GM23248 (cell line): Measurements from ENCODE around the gene RAD51D. TPM values are rescaled to one million over a fixed set of nuclear protein-coding genes. Genes with fewer than 3 reads are reported as not detected.

Experiments
- DNase-seq: peaks from one replicate; pipeline ENCODE4 v3.0.0-alpha.2; 2015
- H2AFZ ChIP-seq: fragments of 200-600 bp; sonication (generic); 2 replicates; pipeline ENCODE4 v1.6.1; 2016; ENCODE audit warnings: antibody characterized with exemption
- H3F3A ChIP-seq: fragments of 200-600 bp; sonication (generic); 2 replicates; pipeline ENCODE4 v1.6.1; 2016; ENCODE audit warnings: mild to moderate bottlenecking, antibody characterized with exemption, mixed run types; ENCODE audit not compliant: insufficient read depth
- H3K27ac ChIP-seq: fragments of 200-600 bp; sonication (generic); 2 replicates; pipeline ENCODE4 v1.5.1; 2016; ENCODE audit warnings: mild to moderate bottlenecking
- H3K27me3 ChIP-seq: fragments of 200-600 bp; sonication (generic); replicated peaks from 2 replicates; pipeline ENCODE4 v1.6.1; 2016; ENCODE audit warnings: mild to moderate bottlenecking; ENCODE audit not compliant: insufficient read depth
- H3K36me3 ChIP-seq: fragments of 200-600 bp; sonication (generic); 2 replicates; pipeline ENCODE4 v1.6.1; 2016; ENCODE audit warnings: low read depth, mild to moderate bottlenecking
- H3K4me1 ChIP-seq: fragments of 200-600 bp; sonication (generic); 2 replicates; pipeline ENCODE4 v1.6.1; 2016; ENCODE audit warnings: mild to moderate bottlenecking; ENCODE audit not compliant: insufficient read depth
- H3K4me2 ChIP-seq: fragments of 200-600 bp; sonication (generic); one replicate; pipeline ENCODE4 v1.6.1; 2016; ENCODE audit warnings: mild to moderate bottlenecking; ENCODE audit not compliant: unreplicated experiment
- H3K4me3 ChIP-seq: fragments of 200-600 bp; sonication (generic); 2 replicates; pipeline ENCODE4 v1.5.1; 2016; ENCODE audit warnings: mild to moderate bottlenecking
- H3K79me2 ChIP-seq: fragments of 200-600 bp; sonication (generic); 2 replicates; pipeline ENCODE4 v1.6.1; 2016; ENCODE audit warnings: mild to moderate bottlenecking; ENCODE audit not compliant: insufficient read depth
- H3K9ac ChIP-seq: fragments of 200-600 bp; sonication (generic); 2 replicates; pipeline ENCODE4 v1.6.1; 2016; ENCODE audit warnings: mild to moderate bottlenecking
- H3K9me2 ChIP-seq: fragments of 200-600 bp; sonication (generic); 2 replicates; pipeline ENCODE4 v1.6.1; 2016; ENCODE audit warnings: mixed run types, mild to moderate bottlenecking, moderate library complexity; ENCODE audit not compliant: insufficient read depth
- H3K9me3 ChIP-seq: fragments of 200-600 bp; sonication (generic); one replicate; pipeline ENCODE4 v1.6.1; 2017; ENCODE audit warnings: low read depth
- H4K20me1 ChIP-seq: fragments of 200-600 bp; sonication (generic); 2 replicates; pipeline ENCODE4 v1.6.0; 2016; ENCODE audit not compliant: insufficient read depth
- EZH2 ChIP-seq: fragments of 200-600 bp; sonication (generic); IDR thresholded peaks from 2 replicates; pipeline ENCODE4 v1.6.1; 2018; ENCODE audit warnings: antibody characterized with exemption, mild to moderate bottlenecking; ENCODE audit not compliant: insufficient read depth, poor library complexity, severe bottlenecking
- EZH2phosphoT487 ChIP-seq: fragments of 200-600 bp; sonication (generic); IDR thresholded peaks from 2 replicates; pipeline ENCODE4 v1.6.1; 2018; ENCODE audit warnings: antibody characterized with exemption, moderate library complexity, mild to moderate bottlenecking, low read depth; ENCODE audit not compliant: insufficient read depth
- WGBS, 2 experiments: methylation state at CpG; one replicate each; pipeline ENCODE4 v1.1.6; 2015 to 2017; ENCODE audit warnings: low lambda C conversion rate in 2 of 2, low coverage in 1 of 2; ENCODE audit errors: missing lambda C conversion rate in 2 of 2; 5-methylcytosine and 5-hydroxymethylcytosine counted together
- in situ Hi-C: fragments of 300-500 bp; cut with MboI; formaldehyde crosslinking; loops from 2 replicates; pipeline ENCODE4 v1.15.0; 2020
- polyA plus RNA-seq: library from polyadenylated mRNA; unstranded; fragments of >200 nt; fragmentation: Nextera tagmentation; extraction: Ambion mirVana; gene quantifications from 2 replicates; pipeline ENCODE4 v1.2.1, GENCODE V29; 2016
- total RNA-seq: library from RNA; depleted of rRNA; stranded (reverse); fragments of >200 nt; shearing (Covaris generic); gene quantifications from 2 replicates; pipeline ENCODE4 v1.2.3, GENCODE V29; 2014

RAD51D gene
- total and polyA plus RNA-seq, 2 experiments from 2014 or later = 7.7 to 9.9 TPM

DNA sequence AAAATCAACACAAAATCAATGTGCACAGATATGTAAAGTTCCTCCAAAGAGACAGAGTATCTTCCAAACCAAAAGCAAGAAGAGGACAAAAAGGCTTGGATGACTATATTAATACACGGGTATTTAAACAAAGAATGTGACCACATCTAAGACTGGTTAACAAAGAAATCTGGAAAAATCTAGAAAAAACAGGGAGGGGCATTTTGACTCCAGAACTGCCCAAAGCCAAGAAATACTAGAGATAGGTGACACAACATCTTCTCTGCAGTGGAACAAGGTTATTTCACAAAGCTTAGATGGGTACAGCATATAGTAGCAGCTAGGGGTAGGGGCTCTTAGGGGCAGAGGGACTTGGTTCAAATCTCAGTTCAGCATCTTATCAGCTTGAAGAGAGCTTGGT is 66.5 kb downstream of the RAD51D start:
- peaks cover 12% of the 10 kb centered on the region for H3K79me2 ChIP-seq
- WGBS, 2 experiments = 35 to 42% methylated on average over 1 of the region's 1 CpG

DNA sequence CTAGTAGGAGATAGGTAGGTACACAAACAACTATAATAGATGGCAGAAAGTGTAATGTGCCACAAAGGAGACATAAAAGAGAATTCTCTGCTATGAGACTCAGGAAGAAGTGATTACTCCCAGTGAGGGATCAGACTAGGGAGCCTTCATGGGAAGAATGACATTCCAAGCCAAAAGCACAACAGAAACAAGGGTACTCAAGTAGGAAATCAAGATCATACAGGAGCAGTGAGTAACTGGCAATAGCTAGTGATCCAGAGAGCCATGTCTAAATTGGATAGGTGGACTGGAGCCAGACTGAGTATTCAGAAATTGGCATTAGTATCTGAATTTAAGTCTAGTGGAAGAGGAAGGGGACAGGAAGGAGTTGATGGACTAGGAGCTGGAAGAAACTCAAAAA is 66.9 kb downstream of the RAD51D start:
- Histone ChIP-seq H3K36me3 (no peaks in the 10 kb centered on the region), H2AFZ (no peak overlapping the region), H3K9ac (no peak overlapping the region), H3K27me3 (no peaks in the 10 kb centered on the region), H3K27ac (no peak overlapping the region), H3K4me1 (peaks cover 22% of the 10 kb centered on the region), H3K9me3 (no peaks in the 10 kb centered on the region), H4K20me1 (no peaks in the 10 kb centered on the region), H3K9me2 (no peaks in the 10 kb centered on the region), H3K4me3 (no peak overlapping the region), H3F3A (peaks cover 26% of the 10 kb centered on the region), H3K4me2 (peak overlapping the region; percentile 24), H3K79me2 (peaks cover 12% of the 10 kb centered on the region)
- in situ Hi-C loops = no loop called here
- peak; percentile 12 for DNase-seq
- TF ChIP-seq EZH2 (no peak), EZH2phosphoT487 (no peak)

More for the DNA sequence above, 66.5 kb downstream of the RAD51D start:
- Histone ChIP-seq H3K4me3 (no peak overlapping the region), H3K9ac (no peak overlapping the region), H3K9me2 (no peaks in the 10 kb centered on the region), H3F3A (peaks cover 26% of the 10 kb centered on the region), H3K9me3 (no peaks in the 10 kb centered on the region), H4K20me1 (no peaks in the 10 kb centered on the region), H3K27me3 (no peaks in the 10 kb centered on the region), H2AFZ (no peak overlapping the region), H3K27ac (no peak overlapping the region), H3K4me2 (no peak overlapping the region), H3K4me1 (peaks cover 22% of the 10 kb centered on the region), H3K36me3 (no peaks in the 10 kb centered on the region)
- in situ Hi-C loops = no loop called here
- no peak for TF ChIP-seq EZH2phosphoT487
- TF ChIP-seq EZH2 = no peak
- DNase-seq = no peak

DNA sequence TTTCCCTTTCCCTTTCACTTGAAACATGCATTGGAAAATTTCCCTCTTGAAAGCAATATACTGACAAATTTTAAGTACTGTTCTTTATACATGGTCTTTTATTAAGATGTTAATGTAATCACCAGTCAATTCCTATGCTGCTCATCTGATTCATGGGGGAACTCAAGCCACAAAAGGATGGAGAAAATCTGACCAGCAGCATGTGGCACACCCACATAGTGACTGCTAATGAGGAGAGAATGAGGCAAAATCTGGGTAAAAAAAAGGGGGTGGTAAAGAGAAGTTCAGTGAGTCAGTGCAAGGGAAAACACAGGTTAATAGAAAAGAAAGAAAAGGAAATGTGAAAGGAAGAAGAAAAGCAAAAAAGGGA is 67.4 kb downstream of the RAD51D start:
- Histone ChIP-seq H3F3A (peaks cover 26% of the 10 kb centered on the region), H3K9ac (no peak overlapping the region), H4K20me1 (no peaks in the 10 kb centered on the region), H3K4me1 (peaks cover 23% of the 10 kb centered on the region), H3K9me3 (no peaks in the 10 kb centered on the region), H2AFZ (no peak overlapping the region), H3K36me3 (no peaks in the 10 kb centered on the region), H3K4me2 (peak overlapping the region; percentile 24), H3K27ac (0 out of 2 replicates have a peak overlapping the region, but pooled peaks have one; percentile 11), H3K79me2 (peaks cover 12% of the 10 kb centered on the region), H3K4me3 (no peak overlapping the region), H3K27me3 (no peaks in the 10 kb centered on the region), H3K9me2 (no peaks in the 10 kb centered on the region)
- DNase-seq = peak; percentile 64
- in situ Hi-C loops = no loop called here
- TF ChIP-seq EZH2 (no peak), EZH2phosphoT487 (no peak)

DNA sequence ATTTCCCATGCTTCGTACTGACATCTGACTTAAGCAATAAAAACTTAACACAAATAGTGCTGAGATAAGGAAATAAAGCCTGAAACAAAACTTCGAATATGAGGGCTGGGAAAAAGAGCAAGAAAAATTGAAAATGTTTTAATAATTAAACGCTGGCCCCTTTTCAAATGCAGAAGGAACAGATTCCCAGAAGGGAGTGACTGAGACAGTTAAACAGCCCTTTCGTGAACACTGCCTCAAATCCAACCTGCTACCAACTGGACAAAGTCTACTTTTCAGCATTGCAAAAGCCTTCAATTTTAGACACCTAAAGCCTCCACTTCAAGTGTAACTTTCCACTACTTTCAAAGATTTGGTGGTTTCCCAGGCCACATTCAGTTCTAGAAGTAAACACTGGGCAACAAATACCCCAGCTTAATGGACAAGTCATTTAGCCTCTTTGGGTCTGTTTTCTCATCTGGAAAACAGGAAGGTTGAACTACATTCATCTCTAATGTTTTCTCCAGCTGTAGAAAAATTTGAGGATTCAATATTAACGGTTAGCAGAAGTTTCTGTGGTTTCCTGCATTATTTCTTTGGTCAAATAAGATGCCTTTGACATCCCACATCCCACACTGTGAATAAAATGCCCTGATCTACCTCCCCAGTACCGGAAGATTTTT is 68.0 kb downstream of the RAD51D start:
- H3K27ac ChIP-seq = 0 out of 2 replicates have a peak overlapping the region, but pooled peaks have one; percentile 11
- no peaks in the 10 kb centered on the region for H3K27me3 ChIP-seq
- H2AFZ ChIP-seq = no peak overlapping the region
- no peaks in the 10 kb centered on the region for H4K20me1 ChIP-seq
- in situ Hi-C loops = no loop called here
- no peak overlapping the region for H3K4me3 ChIP-seq
- DNase-seq = peak; percentile 19
- 33 to 36% methylated on average over 6 of the region's 6 CpGs for WGBS, 2 experiments
- peaks cover 12% of the 10 kb centered on the region for H3K79me2 ChIP-seq
- H3K4me1 ChIP-seq = peaks cover 28% of the 10 kb centered on the region
- TF ChIP-seq EZH2 = no peak
- no peak for TF ChIP-seq EZH2phosphoT487
- H3K9me3 ChIP-seq = no peaks in the 10 kb centered on the region
- H3K4me2 ChIP-seq = peak overlapping the region; percentile 24
- H3K9ac ChIP-seq = no peak overlapping the region
- H3K36me3 ChIP-seq = no peaks in the 10 kb centered on the region
- peaks cover 31% of the 10 kb centered on the region for H3F3A ChIP-seq
- no peaks in the 10 kb centered on the region for H3K9me2 ChIP-seq

DNA sequence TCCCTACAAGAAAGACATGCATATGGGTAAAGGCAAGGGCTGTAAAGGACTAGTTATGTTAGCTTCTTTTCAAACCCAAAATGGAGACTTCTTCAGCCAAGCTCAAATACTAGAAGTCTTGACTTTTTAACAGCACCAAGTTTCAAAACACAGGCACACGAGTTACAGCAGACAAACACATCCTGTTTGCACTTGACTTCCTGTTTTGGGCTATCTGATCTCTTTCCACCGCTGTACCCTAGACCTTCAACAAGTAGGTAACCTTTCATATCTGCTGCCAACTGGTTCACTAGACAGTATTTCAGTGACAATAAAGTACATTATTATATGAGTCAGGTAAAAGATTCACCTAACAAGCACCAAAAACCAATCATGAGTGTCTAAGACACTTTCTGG is 68.5 kb downstream of the RAD51D start:
- no peak overlapping the region for H3K27ac ChIP-seq
- no peaks in the 10 kb centered on the region for H3K36me3 ChIP-seq
- in situ Hi-C loops = no loop called here
- no peaks in the 10 kb centered on the region for H3K27me3 ChIP-seq
- TF ChIP-seq EZH2 (no peak), EZH2phosphoT487 (no peak)
- H3K79me2 ChIP-seq = peaks cover 12% of the 10 kb centered on the region
- H3K4me2 ChIP-seq = no peak overlapping the region
- H4K20me1 ChIP-seq = no peaks in the 10 kb centered on the region
- peaks cover 36% of the 10 kb centered on the region for H3F3A ChIP-seq
- no peak overlapping the region for H3K4me3 ChIP-seq
- no peaks in the 10 kb centered on the region for H3K9me2 ChIP-seq
- H3K4me1 ChIP-seq = peaks cover 31% of the 10 kb centered on the region
- WGBS, 2 experiments = 35 to 37% methylated on average over 2 of the region's 2 CpGs
- no peak for DNase-seq
- no peak overlapping the region for H2AFZ ChIP-seq
- H3K9me3 ChIP-seq = no peaks in the 10 kb centered on the region
- no peak overlapping the region for H3K9ac ChIP-seq
